Measurements from ENCODE around the gene CDX2.
A peak's percentile ranks its signal among the peaks of the same experiment; 100 is the strongest.

The CDX2 gene

GRCh38 chr13:27919934-27920676, 49.0 kb downstream of the CDX2 start, which contains the start of gene PDX1:
TSS of gene PDX1 (plus strand) at chr13:27920000. CDS start at chr13:27920139, 139 bp downstream.
- H3K4me3 ChIP-seq (replicated peaks; ENCODE audit: low read depth, low read length): 0 out of 2 replicates have a peak within 1 kb of the TSS, but pooled peaks have one; percentile 7
- no peak for DNase-seq (ENCODE audit: extremely low read depth, low read depth)
- no peak for TF ChIP-seq CTCF (IDR thresholded peaks at IDR 0.05; ENCODE audit: low read depth, low read length, missing control alignments)

- TF ChIP-seq CTCF (IDR thresholded peaks at IDR 0.05; ENCODE audit: low read depth, low read length, missing control alignments): no peak
- no peak for DNase-seq (ENCODE audit: extremely low read depth, low read depth)
- no peak overlapping the region for H3K4me3 ChIP-seq (replicated peaks; ENCODE audit: low read depth, low read length)
Observed at GRCh38 chr13:27919659-27919933, 49.5 kb downstream of the CDX2 start.

- H3K4me3 ChIP-seq (replicated peaks; ENCODE audit: low read depth, low read length): no peak overlapping the region
- no peak for TF ChIP-seq CTCF (IDR thresholded peaks at IDR 0.05; ENCODE audit: low read depth, low read length, missing control alignments)
- no peak for DNase-seq (ENCODE audit: extremely low read depth, low read depth)
Observed at GRCh38 chr13:27918918-27919658, 50.0 kb downstream of the CDX2 start.

- no peak for TF ChIP-seq CTCF (IDR thresholded peaks at IDR 0.05; ENCODE audit: low read depth, low read length, missing control alignments)
- no peak overlapping the region for H3K4me3 ChIP-seq (replicated peaks; ENCODE audit: low read depth, low read length)
- DNase-seq (ENCODE audit: extremely low read depth, low read depth): no peak
Observed at GRCh38 chr13:27918041-27918917, 50.8 kb downstream of the CDX2 start.

GRCh38 chr13:27917121-27917947, 51.8 kb downstream of the CDX2 start:
- DNase-seq (ENCODE audit: extremely low read depth, low read depth): no peak
- no peak for TF ChIP-seq CTCF (IDR thresholded peaks at IDR 0.05; ENCODE audit: low read depth, low read length, missing control alignments)
- H3K4me3 ChIP-seq (replicated peaks; ENCODE audit: low read depth, low read length): no peak overlapping the region
